Amygdala (tissue), 56 donors: ENCODE results near the gene C2orf15.
"Not testable (repeated sequence)": the region's sequence is repeated elsewhere in the genome, so short reads cannot be mapped to it uniquely, and the experiment has no call there.

Experiments used
- DNase-seq, 56 donors: peaks; one replicate each; lab custom pipeline; 2025; lab: John Stamatoyannopoulos, UW

C2orf15 gene

GRCh38 chr2:99141110-99142108 lies at the start of gene C2orf15:
Gene C2orf15 (plus strand): TSS chr2:99141707. CDS start chr2:99150559, 8,852 bp downstream.
- peak; percentile 36 to 95 (median 89) for DNase-seq

GRCh38 chr2:99096728-99097127 lies 44.8 kb upstream of the C2orf15 start:
- no peak for DNase-seq

GRCh38 chr2:99101697-99102096 lies 39.8 kb upstream of the C2orf15 start:
- DNase-seq = no peak

- no peak for DNase-seq
These were observed 37.5 kb upstream of the C2orf15 start for GRCh38 chr2:99104006-99104405.

GRCh38 chr2:99106913-99107312 lies 34.6 kb upstream of the C2orf15 start:
- DNase-seq = no peak

- no peak for DNase-seq
These were observed 30.3 kb upstream of the C2orf15 start for GRCh38 chr2:99111236-99111635.

- DNase-seq = no peak
These were observed 29.6 kb upstream of the C2orf15 start for GRCh38 chr2:99111945-99112344.

- peak in 9 of 56 donors; percentile 5 to 27 (median 10) for DNase-seq
These were observed 28.9 kb upstream of the C2orf15 start for GRCh38 chr2:99112617-99113016.

- DNase-seq = no peak
These were observed 13.5 kb upstream of the C2orf15 start for GRCh38 chr2:99127981-99128380.

- DNase-seq = not testable (repeated sequence)
These were observed 6.4 kb upstream of the C2orf15 start for GRCh38 chr2:99135044-99135556.

GRCh38 chr2:99139003-99139402 lies 2.5 kb upstream of the C2orf15 start:
- no peak for DNase-seq

- DNase-seq = peak in 1 of 56 donors; percentile 28
These were observed 1.2 kb upstream of the C2orf15 start for GRCh38 chr2:99140056-99140859.

GRCh38 chr2:99140860-99141109 lies 722 bp upstream of the C2orf15 start:
- no peak for DNase-seq

GRCh38 chr2:99150706-99151105 lies 9.2 kb downstream of the C2orf15 start:
- DNase-seq = no peak

- DNase-seq = no peak
These were observed 10.8 kb downstream of the C2orf15 start for GRCh38 chr2:99152199-99152895.

- no peak for DNase-seq
These were observed 12.6 kb downstream of the C2orf15 start for GRCh38 chr2:99153921-99154604.

GRCh38 chr2:99154643-99155536 lies 13.4 kb downstream of the C2orf15 start, which contains the start of the genes LIPT1 and TSGA10:
Gene LIPT1 (plus strand): TSS chr2:99154967. CDS start chr2:99161958, 6,991 bp downstream.
Gene TSGA10 (minus strand): TSS chr2:99154942. CDS start chr2:99109439, 45,503 bp downstream.
- DNase-seq = peak; percentile 23 to 93 (median 82)

- no peak for DNase-seq
These were observed 15.4 kb downstream of the C2orf15 start for GRCh38 chr2:99156891-99157290.

- DNase-seq = no peak
These were observed 17.1 kb downstream of the C2orf15 start for GRCh38 chr2:99158599-99158998.
